ENCODE measurements around the gene LBP. TPM values are rescaled to one million over a fixed set of nuclear protein-coding genes. Genes with fewer than 3 reads are reported as not detected.

LBP gene
- total RNA-seq, 1 experiment from 2014 or later: 0.15 TPM

DNA sequence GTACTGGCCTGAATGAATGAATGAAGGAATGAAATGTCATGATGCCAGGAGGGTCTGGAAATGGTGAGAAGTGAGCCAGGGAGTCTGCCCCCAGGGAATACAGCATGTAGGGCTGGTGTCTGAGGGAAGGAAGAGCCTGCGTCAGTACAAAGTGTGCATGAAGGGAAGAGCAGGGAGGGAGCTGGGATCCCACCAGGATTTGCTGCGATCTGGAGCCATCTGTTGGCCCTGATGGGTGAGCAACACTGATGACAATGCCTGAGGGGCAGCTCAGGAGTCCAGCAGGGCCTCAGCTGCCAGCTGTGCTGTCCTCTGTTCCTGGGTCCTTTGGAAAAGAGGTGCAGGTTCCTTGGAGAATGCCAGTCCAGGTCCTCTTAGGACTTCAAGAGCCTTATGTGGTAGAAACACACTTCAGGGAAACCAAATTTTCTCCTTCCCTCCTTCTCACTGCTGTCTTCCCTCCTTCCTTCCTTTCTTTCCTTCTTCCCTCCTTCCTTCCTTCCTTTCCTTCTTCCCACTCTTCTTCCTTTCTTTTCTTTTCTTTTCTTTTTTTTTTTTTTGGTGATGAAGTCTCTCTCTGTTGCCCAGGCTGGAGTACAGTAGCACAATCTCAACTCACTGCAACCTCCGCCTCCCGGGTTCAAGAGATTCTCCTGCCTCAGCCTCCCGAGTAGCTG is 30.9 kb upstream of the LBP start:
- in situ Hi-C loops (cut with HindIII; ENCODE audit: low pct_unique_long_range_greater_than_20kb, low sequenced_read_pairs): no loop called here
- BruUV-seq (replicated peaks): no TSS peak
- H3K27ac ChIP-seq (ENCODE audit: low read length): no peak overlapping the region
- TF ChIP-seq, protein P1, sequence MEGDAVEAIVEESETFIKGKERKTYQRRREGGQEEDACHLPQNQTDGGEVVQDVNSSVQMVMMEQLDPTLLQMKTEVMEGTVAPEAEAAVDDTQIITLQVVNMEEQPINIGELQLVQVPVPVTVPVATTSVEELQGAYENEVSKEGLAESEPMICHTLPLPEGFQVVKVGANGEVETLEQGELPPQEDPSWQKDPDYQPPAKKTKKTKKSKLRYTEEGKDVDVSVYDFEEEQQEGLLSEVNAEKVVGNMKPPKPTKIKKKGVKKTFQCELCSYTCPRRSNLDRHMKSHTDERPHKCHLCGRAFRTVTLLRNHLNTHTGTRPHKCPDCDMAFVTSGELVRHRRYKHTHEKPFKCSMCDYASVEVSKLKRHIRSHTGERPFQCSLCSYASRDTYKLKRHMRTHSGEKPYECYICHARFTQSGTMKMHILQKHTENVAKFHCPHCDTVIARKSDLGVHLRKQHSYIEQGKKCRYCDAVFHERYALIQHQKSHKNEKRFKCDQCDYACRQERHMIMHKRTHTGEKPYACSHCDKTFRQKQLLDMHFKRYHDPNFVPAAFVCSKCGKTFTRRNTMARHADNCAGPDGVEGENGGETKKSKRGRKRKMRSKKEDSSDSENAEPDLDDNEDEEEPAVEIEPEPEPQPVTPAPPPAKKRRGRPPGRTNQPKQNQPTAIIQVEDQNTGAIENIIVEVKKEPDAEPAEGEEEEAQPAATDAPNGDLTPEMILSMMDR (IDR thresholded peaks at IDR 0.05): no peak; the same call in 1 of the 2 replicates
- TF ChIP-seq POLR2AphosphoS5 (IDR thresholded peaks at IDR 0.05; ENCODE audit: low read depth, low read length): no peak
- TF ChIP-seq SIN3A (IDR thresholded peaks at IDR 0.05; ENCODE audit: borderline replicate concordance, insufficient read depth, low read depth, low read length): no peak
- TF ChIP-seq, protein P2, sequence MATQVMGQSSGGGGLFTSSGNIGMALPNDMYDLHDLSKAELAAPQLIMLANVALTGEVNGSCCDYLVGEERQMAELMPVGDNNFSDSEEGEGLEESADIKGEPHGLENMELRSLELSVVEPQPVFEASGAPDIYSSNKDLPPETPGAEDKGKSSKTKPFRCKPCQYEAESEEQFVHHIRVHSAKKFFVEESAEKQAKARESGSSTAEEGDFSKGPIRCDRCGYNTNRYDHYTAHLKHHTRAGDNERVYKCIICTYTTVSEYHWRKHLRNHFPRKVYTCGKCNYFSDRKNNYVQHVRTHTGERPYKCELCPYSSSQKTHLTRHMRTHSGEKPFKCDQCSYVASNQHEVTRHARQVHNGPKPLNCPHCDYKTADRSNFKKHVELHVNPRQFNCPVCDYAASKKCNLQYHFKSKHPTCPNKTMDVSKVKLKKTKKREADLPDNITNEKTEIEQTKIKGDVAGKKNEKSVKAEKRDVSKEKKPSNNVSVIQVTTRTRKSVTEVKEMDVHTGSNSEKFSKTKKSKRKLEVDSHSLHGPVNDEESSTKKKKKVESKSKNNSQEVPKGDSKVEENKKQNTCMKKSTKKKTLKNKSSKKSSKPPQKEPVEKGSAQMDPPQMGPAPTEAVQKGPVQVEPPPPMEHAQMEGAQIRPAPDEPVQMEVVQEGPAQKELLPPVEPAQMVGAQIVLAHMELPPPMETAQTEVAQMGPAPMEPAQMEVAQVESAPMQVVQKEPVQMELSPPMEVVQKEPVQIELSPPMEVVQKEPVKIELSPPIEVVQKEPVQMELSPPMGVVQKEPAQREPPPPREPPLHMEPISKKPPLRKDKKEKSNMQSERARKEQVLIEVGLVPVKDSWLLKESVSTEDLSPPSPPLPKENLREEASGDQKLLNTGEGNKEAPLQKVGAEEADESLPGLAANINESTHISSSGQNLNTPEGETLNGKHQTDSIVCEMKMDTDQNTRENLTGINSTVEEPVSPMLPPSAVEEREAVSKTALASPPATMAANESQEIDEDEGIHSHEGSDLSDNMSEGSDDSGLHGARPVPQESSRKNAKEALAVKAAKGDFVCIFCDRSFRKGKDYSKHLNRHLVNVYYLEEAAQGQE (IDR thresholded peaks at IDR 0.05; ENCODE audit: insufficient read depth in 1 of 2, low read depth in 2 of 2, low read length in 1 of 2): no peak
- no peak for TF ChIP-seq TCF7L2 (IDR thresholded peaks at IDR 0.05; ENCODE audit: low read depth, low read length)
- no peaks in the 10 kb centered on the region for H3K4me1 ChIP-seq (ENCODE audit: control insufficient read depth, insufficient read depth, low read length)
- ATAC-seq (0 out of 2 replicates have a peak, but pooled peaks have one; percentile 69), DNase-seq (ENCODE audit: low read depth, low spot score) (no peak)
- ChIA-PET CTCF (no interaction called here), POLR2A (interaction anchor here (0.7 kb wide), 1 partner anchor 592 kb away, joined by 3 read pairs; no protein-coding TSS in a partner anchor)
- intact Hi-C loops (cut with micrococcal nuclease; ENCODE audit: unreplicated experiment): no loop called here
- H3K27me3 ChIP-seq (ENCODE audit: control insufficient read depth, insufficient read depth, low read length): peaks cover 3% of the 10 kb centered on the region
- no peaks in the 10 kb centered on the region for H3K36me3 ChIP-seq (ENCODE audit: control insufficient read depth, insufficient read depth, low read length)
- H3K4me3 ChIP-seq (ENCODE audit: low read depth in 2 of 2, low read length in 2 of 2): no peak overlapping the region
- H3K9me3 ChIP-seq (ENCODE audit: control insufficient read depth, insufficient read depth, low read depth, low read length): no peaks in the 10 kb centered on the region

DNA sequence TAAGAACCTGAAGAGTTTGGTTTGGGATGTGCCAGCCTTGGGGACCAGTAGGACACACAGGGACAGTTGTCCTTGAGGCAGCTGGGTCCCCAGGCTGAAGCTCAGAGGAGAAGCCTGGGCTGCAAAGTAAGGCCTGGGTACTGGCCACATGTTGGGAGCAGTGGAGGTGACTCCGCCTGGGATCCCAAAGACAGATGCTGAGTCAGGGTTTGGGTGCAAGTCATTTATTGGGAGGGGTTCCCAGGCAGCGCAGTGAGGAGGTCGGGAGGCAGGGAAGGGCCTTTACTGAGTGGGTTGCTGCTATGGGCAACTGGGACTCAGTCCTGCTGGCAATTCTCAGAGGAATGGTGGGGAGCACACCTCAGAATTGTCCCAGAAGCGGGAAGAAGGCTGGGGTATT is 29.9 kb upstream of the LBP start:
- ChIA-PET POLR2A (interaction anchor here (0.7 kb wide), 1 partner anchor 593 kb away, joined by 3 read pairs; no protein-coding TSS in a partner anchor), CTCF (no interaction called here)
- TF ChIP-seq, protein P2 (IDR thresholded peaks at IDR 0.05; ENCODE audit: insufficient read depth in 1 of 2, low read depth in 2 of 2, low read length in 1 of 2): no peak
- TF ChIP-seq SIN3A (IDR thresholded peaks at IDR 0.05; ENCODE audit: borderline replicate concordance, insufficient read depth, low read depth, low read length): no peak
- TF ChIP-seq POLR2AphosphoS5 (IDR thresholded peaks at IDR 0.05; ENCODE audit: low read depth, low read length): no peak
- TF ChIP-seq TCF7L2 (IDR thresholded peaks at IDR 0.05; ENCODE audit: low read depth, low read length): no peak
- TF ChIP-seq, protein P1 (IDR thresholded peaks at IDR 0.05): no peak
- H3K4me1 ChIP-seq (ENCODE audit: control insufficient read depth, insufficient read depth, low read length): no peaks in the 10 kb centered on the region
- H3K4me3 ChIP-seq (ENCODE audit: low read depth in 2 of 2, low read length in 2 of 2): no peak overlapping the region
- intact Hi-C loops (cut with micrococcal nuclease; ENCODE audit: unreplicated experiment): no loop called here
- DNase-seq (ENCODE audit: low read depth, low spot score) (no peak), ATAC-seq (no peak)
- no peak overlapping the region for H3K27ac ChIP-seq (ENCODE audit: low read length)
- no peaks in the 10 kb centered on the region for H3K36me3 ChIP-seq (ENCODE audit: control insufficient read depth, insufficient read depth, low read length)
- peaks cover 3% of the 10 kb centered on the region for H3K27me3 ChIP-seq (ENCODE audit: control insufficient read depth, insufficient read depth, low read length)
- in situ Hi-C loops (cut with HindIII; ENCODE audit: low pct_unique_long_range_greater_than_20kb, low sequenced_read_pairs): no loop called here
- no peaks in the 10 kb centered on the region for H3K9me3 ChIP-seq (ENCODE audit: control insufficient read depth, insufficient read depth, low read depth, low read length)
- no TSS peak for BruUV-seq (replicated peaks)
